GM12872 (cell line): Measurements from ENCODE around the gene CD160.

Source experiments
- TF ChIP-seq, protein P1 (sequence below): IDR thresholded peaks from 3 replicates; pipeline ENCODE4 v1.5.1; 2011; ENCODE audit warnings: low read depth, mild to moderate bottlenecking, low read length, moderate library complexity; ENCODE audit not compliant: insufficient read depth

The CD160 gene

DNA sequence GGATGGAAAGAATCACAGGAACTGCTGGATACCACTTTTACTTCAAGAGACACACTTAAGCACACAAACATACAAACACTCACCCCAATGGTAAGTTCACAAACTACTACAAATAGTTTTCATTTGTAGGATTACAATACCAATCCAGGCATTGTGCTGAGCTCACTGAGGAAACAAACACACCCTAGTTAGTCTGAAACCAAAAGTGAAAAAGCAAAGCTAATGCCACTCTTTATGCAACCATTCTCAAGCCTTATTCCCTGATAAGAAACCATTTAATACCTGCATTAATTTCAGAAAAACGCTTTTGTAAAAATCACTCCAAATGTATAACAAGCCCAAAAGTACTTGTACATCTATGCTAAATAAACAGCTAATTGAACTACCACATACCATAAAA, 66.2 kb downstream of the CD160 start:
- TF ChIP-seq, protein P1, sequence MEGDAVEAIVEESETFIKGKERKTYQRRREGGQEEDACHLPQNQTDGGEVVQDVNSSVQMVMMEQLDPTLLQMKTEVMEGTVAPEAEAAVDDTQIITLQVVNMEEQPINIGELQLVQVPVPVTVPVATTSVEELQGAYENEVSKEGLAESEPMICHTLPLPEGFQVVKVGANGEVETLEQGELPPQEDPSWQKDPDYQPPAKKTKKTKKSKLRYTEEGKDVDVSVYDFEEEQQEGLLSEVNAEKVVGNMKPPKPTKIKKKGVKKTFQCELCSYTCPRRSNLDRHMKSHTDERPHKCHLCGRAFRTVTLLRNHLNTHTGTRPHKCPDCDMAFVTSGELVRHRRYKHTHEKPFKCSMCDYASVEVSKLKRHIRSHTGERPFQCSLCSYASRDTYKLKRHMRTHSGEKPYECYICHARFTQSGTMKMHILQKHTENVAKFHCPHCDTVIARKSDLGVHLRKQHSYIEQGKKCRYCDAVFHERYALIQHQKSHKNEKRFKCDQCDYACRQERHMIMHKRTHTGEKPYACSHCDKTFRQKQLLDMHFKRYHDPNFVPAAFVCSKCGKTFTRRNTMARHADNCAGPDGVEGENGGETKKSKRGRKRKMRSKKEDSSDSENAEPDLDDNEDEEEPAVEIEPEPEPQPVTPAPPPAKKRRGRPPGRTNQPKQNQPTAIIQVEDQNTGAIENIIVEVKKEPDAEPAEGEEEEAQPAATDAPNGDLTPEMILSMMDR: no peak

DNA sequence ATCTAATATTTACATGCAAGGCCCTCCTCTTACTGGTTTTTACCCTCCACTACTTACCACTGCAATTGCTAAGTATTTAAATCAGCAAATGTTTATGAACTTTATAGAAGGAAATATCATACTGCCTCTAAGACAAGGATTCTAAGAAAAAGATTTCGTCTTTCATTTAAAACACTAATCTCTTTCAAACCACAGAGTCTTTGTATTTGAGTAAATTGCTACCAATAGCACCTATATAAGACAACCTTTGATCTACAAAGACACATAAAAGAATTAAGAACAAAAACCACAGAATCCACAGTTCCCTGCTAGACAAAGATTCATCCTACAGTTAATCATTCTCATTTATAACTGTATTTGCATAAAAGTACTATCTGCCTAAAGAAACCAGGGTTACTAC, 67.0 kb downstream of the CD160 start:
- TF ChIP-seq, protein P1: no peak

GRCh38 chr1:145788580-145788979, 69.3 kb downstream of the CD160 start:
- TF ChIP-seq, protein P1: no peak
